Measurements from ENCODE around the gene VPS35L. TPM values are rescaled to one million over a fixed set of nuclear protein-coding genes. Genes with fewer than 3 reads are reported as not detected.

VPS35L gene
- total RNA-seq, 1 donor from 2014 or later, result 60.0 TPM

DNA sequence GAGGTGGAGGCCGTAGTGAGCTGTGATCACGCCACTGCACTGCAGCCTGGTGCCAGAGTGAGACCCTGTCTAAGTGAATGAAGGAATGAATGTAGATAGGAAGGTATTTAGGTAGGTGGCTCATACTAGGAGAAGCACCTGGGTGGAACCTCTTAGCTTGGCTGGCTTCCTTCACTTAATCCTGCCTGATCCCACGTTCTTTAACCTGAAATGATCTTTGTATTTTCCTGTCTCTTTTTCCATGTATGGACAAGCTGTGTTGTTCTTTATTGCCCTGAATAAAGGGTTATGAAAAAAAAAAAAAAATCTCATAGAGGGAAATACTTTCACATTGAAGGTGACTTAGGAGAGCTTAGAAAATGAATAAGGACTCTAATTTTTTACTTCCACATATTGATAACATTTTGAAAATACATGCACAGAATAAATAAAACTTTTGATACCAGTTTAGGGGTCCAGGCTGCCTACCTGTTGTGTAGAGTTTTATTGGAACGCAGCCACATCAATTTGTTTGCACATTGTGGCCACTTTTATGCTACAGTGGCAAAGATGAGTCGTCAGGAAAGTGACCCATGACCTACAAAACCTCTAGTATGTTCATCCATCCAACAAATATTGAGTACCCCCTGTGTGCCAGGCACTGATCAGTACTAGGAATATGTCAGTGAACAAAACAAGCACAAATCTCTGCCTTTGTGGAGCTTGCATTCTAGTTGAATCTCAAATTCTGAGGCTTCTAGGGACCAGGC lies 44.6 kb downstream of the VPS35L start:
- Mint-ChIP-seq H3K36me3 (ENCODE audit: low read depth, unreplicated experiment) (peaks cover 2% of the 10 kb centered on the region), H3K4me3 (ENCODE audit: unreplicated experiment) (no peak overlapping the region), H3K9me3 (ENCODE audit: unreplicated experiment) (no peaks in the 10 kb centered on the region), H3K27ac (ENCODE audit: unreplicated experiment) (no peak overlapping the region), H3K27me3 (ENCODE audit: unreplicated experiment) (peaks cover 2% of the 10 kb centered on the region), H3K4me1 (ENCODE audit: unreplicated experiment) (no peaks in the 10 kb centered on the region)
- TF ChIP-seq, protein P1, sequence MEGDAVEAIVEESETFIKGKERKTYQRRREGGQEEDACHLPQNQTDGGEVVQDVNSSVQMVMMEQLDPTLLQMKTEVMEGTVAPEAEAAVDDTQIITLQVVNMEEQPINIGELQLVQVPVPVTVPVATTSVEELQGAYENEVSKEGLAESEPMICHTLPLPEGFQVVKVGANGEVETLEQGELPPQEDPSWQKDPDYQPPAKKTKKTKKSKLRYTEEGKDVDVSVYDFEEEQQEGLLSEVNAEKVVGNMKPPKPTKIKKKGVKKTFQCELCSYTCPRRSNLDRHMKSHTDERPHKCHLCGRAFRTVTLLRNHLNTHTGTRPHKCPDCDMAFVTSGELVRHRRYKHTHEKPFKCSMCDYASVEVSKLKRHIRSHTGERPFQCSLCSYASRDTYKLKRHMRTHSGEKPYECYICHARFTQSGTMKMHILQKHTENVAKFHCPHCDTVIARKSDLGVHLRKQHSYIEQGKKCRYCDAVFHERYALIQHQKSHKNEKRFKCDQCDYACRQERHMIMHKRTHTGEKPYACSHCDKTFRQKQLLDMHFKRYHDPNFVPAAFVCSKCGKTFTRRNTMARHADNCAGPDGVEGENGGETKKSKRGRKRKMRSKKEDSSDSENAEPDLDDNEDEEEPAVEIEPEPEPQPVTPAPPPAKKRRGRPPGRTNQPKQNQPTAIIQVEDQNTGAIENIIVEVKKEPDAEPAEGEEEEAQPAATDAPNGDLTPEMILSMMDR (IDR thresholded peaks at IDR 0.05; ENCODE audit: unreplicated experiment), result no peak
- DNase-seq (ENCODE audit: low spot score), result no peak

DNA sequence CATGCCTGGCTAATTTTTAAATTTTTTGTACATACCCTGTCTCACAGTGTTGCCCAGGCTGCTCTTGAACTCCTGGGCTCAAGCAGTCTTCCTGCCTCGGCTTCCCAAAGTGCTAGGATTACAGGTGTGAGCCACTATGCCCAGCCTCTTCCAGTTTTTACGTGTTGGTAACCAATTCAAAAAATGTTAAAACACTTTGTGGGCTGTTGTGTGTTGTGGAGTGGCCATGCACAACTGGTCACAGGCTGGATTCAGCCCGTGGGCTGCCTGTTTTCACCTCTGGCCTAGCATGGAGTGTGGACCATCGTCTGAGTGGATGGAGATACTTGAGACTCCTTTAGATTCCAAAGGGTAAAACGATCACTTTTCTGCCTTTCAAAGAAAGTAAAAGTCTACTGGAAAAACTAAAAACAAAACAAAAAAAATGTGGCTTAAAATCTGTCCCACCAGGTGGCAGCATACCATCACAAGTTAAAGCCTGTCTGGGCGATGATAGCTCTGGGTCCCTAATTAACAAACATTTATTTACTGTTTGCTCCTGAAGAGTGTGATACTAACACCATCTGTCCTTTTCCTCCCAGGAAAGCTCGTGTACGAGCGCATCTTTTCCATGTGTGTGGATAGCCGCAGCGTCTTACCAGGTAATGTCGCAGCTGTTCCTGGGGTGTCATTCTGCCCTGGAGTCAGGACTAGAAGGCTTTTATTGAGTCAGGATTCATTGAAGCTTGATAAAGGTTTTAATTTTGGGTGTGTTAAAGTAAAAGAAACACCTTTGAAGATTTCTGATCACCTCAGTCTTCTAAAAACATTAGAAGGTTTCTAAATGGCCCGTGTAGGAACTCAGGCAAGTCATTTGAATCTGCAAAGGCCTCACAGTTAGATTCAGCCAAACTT lies 45.8 kb downstream of the VPS35L start:
- DNase-seq (ENCODE audit: low spot score), result peak; percentile 44
- Mint-ChIP-seq H3K9me3 (ENCODE audit: unreplicated experiment) (no peaks in the 10 kb centered on the region), H3K36me3 (ENCODE audit: low read depth, unreplicated experiment) (peaks cover 9% of the 10 kb centered on the region), H3K4me3 (ENCODE audit: unreplicated experiment) (no peak overlapping the region), H3K27me3 (ENCODE audit: unreplicated experiment) (peaks cover 1% of the 10 kb centered on the region), H3K27ac (ENCODE audit: unreplicated experiment) (no peak overlapping the region), H3K4me1 (ENCODE audit: unreplicated experiment) (no peaks in the 10 kb centered on the region)
- TF ChIP-seq, protein P1 (IDR thresholded peaks at IDR 0.05; ENCODE audit: unreplicated experiment), result peak; percentile 66

DNA sequence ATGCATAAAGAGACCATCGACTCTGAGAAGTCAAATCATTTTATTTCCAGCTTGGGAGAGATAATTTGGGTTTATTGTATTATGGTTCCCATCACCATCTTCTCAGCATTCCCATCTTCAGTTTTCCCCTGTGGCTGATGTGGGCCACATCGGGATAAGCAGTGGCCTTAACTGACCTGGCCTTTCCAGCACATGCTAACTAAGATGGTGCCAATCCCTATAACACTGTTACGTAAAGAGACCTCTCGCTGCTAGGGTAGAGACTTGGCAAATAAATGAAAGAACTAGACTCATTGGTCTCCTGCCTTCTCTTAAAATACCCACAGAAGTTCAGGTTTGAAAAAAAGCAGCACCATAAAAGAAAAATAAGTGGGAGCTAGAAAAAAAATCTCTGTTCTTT lies 49.4 kb downstream of the VPS35L start:
- Mint-ChIP-seq H3K27ac (ENCODE audit: unreplicated experiment) (no peak overlapping the region), H3K4me3 (ENCODE audit: unreplicated experiment) (no peak overlapping the region), H3K36me3 (ENCODE audit: low read depth, unreplicated experiment) (peaks cover 20% of the 10 kb centered on the region), H3K4me1 (ENCODE audit: unreplicated experiment) (no peaks in the 10 kb centered on the region), H3K9me3 (ENCODE audit: unreplicated experiment) (no peaks in the 10 kb centered on the region), H3K27me3 (ENCODE audit: unreplicated experiment) (peaks cover 1% of the 10 kb centered on the region)
- TF ChIP-seq, protein P1 (IDR thresholded peaks at IDR 0.05; ENCODE audit: unreplicated experiment), result no peak
- DNase-seq (ENCODE audit: low spot score), result no peak

- peaks cover 20% of the 10 kb centered on the region for H3K36me3 Mint-ChIP-seq (ENCODE audit: low read depth, unreplicated experiment)
- no peak for DNase-seq (ENCODE audit: low spot score)
- H3K27me3 Mint-ChIP-seq (ENCODE audit: unreplicated experiment), result peaks cover 1% of the 10 kb centered on the region
- no peaks in the 10 kb centered on the region for H3K9me3 Mint-ChIP-seq (ENCODE audit: unreplicated experiment)
- no peak overlapping the region for H3K4me3 Mint-ChIP-seq (ENCODE audit: unreplicated experiment)
- H3K27ac Mint-ChIP-seq (ENCODE audit: unreplicated experiment), result no peak overlapping the region
- H3K4me1 Mint-ChIP-seq (ENCODE audit: unreplicated experiment), result no peaks in the 10 kb centered on the region
- TF ChIP-seq, protein P1 (IDR thresholded peaks at IDR 0.05; ENCODE audit: unreplicated experiment), result no peak
Observed at GRCh38 chr16:19605701-19606100, 50.2 kb downstream of the VPS35L start.

Data from endothelial cell (in vitro differentiated cells).